Common myeloid progenitor, CD34-positive (primary cell): Measurements from ENCODE around the gene GABRR1.
"Not testable (repeated sequence)": the region's sequence is repeated elsewhere in the genome, so short reads cannot be mapped to it uniquely, and the experiment has no call there.

Source experiments
- CTCF ChIA-PET: fragments of 350-600 bp; sonication (Branson Sonifier 250); formaldehyde crosslinking; loops from one replicate; lab custom pipeline; 2021; ENCODE audit warnings: antibody characterized with exemption; lab: Charles Lee
- POLR2A ChIA-PET: fragments of 350-600 bp; sonication (Branson Sonifier 250); formaldehyde crosslinking; loops from one replicate; lab custom pipeline; 2021; ENCODE audit warnings: antibody characterized with exemption; lab: Charles Lee
- DNase-seq, 3 donors: peaks; one replicate each; pipeline versions ENCODE4 v3.0.0 to v3.0.0-alpha.2; 2013
- H3K27ac ChIP-seq, 2 experiments: 1 replicate in 1 of 2; 2 replicates in 1 of 2; pipeline ENCODE4 v1.7.0; 2013; ENCODE audit warnings: inconsistent platforms in 2 of 2, low read length in 2 of 2, mild to moderate bottlenecking in 2 of 2, low read depth in 1 of 2, moderate library complexity in 1 of 2; ENCODE audit not compliant: severe bottlenecking in 2 of 2, insufficient read depth in 1 of 2, poor library complexity in 1 of 2
- H3K27me3 ChIP-seq, 5 experiments: replicated peaks in 2 of 5; 1 replicate in 3 of 5; 2 replicates in 2 of 5; pipeline versions ENCODE4 v1.6.1 to v1.7.0; 2013; ENCODE audit warnings: low read length in 4 of 5, mild to moderate bottlenecking in 2 of 5, moderate library complexity in 2 of 5, inconsistent platforms in 1 of 5; ENCODE audit not compliant: insufficient read depth in 5 of 5, control insufficient read depth in 4 of 5
- H3K36me3 ChIP-seq, 4 experiments: 1 replicate in 2 of 4; 2 replicates in 2 of 4; pipeline versions ENCODE4 v1.6.1 to v1.7.0; 2013; ENCODE audit warnings: low read length in 3 of 4, control low read depth in 1 of 4, mild to moderate bottlenecking in 1 of 4; ENCODE audit not compliant: control insufficient read depth in 4 of 4, insufficient read depth in 4 of 4
- H3K4me1 ChIP-seq, 4 experiments: 1 replicate in 3 of 4; 2 replicates in 1 of 4; pipeline versions ENCODE4 v1.6.1 to v1.7.1; 2013; ENCODE audit warnings: low read length in 3 of 4, mild to moderate bottlenecking in 3 of 4, control low read depth in 1 of 4, inconsistent platforms in 1 of 4, moderate library complexity in 1 of 4; ENCODE audit not compliant: control insufficient read depth in 4 of 4, insufficient read depth in 4 of 4; ENCODE audit errors: control extremely low read depth in 1 of 4
- H3K4me3 ChIP-seq, 7 experiments: 1 replicate in 4 of 7; 2 replicates in 3 of 7; pipeline versions ENCODE4 v1.5.1 to v1.7.0; 2013; ENCODE audit warnings: mild to moderate bottlenecking in 7 of 7, low read length in 6 of 7, moderate library complexity in 6 of 7, inconsistent platforms in 2 of 7, low read depth in 2 of 7, control low read depth in 1 of 7; ENCODE audit not compliant: insufficient read depth in 4 of 7, control insufficient read depth in 1 of 7; ENCODE audit errors: extremely low read depth in 1 of 7
- H3K9me3 ChIP-seq, 5 experiments: 1 replicate in 4 of 5; 2 replicates in 1 of 5; pipeline versions ENCODE4 v1.6.1 to v1.7.1; 2013; ENCODE audit warnings: low read length in 4 of 5, mild to moderate bottlenecking in 2 of 5, inconsistent platforms in 1 of 5, low read depth in 1 of 5, moderate library complexity in 1 of 5; ENCODE audit not compliant: control insufficient read depth in 4 of 5, insufficient read depth in 2 of 5; ENCODE audit errors: control extremely low read depth in 1 of 5
- WGBS: methylation state at CpG from one replicate; pipeline ENCODE4 v1.1.5; 2013; ENCODE audit not compliant: insufficient coverage; 5-methylcytosine and 5-hydroxymethylcytosine counted together

The GABRR1 gene

DNA sequence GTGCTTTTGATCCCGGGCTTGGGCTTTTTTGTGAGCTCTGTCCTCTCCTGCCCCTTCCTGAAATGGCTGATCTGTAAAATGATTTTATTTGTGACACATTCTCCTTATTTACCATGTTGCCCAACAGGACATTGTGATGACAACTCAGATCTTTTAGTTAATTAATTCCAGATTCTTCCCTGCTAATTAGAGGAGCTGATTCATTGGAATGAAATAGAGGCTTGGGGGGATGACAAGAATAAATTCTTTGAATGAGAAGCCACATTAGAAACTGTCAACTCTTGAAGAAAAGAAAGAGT is 26.1 kb upstream of the GABRR1 start:
- POLR2A ChIA-PET = no interaction called here
- no CpG with 5 or more reads among the region's 1 CpG for WGBS
- CTCF ChIA-PET = interaction anchor here (0.6 to 7.5 kb wide), 11 partner anchors 10 to 260 kb away, joined by 3 to 50 read pairs (median 5); partner anchors contain the start of gene UBE2J1

DNA sequence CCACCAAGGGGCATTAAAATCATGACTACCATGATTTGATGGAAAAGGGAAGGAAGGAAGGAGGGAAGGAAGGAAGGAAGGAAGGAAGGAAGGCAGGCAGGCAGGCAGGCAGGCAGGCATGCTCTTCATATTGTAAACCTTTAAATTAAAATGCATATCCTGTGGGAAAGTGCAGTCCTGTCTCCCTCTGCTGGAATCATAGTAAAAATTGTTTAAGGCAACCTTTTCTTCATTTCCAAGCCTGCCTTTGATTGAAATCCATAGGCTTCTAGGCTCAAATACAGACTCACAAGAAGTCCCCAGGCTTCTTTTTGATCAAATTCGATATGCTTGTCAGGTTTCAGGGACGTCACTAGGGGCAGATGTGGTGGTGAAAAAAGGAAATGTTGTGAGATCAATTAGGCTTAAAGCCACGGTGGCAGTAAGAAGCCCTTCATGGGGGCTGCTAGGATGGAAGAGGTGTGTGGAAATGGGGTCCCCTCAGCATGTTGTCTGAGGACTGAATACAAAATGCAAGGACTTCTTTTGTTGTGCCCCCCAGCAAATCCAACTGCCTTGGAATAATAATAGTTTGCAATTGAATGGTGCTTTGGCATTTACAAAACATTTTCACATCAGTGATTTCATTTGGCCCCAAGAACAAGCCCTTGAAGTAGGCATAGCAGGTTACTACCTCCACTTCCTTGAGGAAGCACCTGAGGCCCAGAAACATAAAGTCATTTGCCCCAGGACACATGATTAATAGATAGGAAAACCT is 25.6 kb upstream of the GABRR1 start:
- H3K36me3 ChIP-seq = no peaks in the 10 kb centered on the region
- peaks cover 12 to 36% (median 24%) of the 10 kb centered on the region in 4 experiments for H3K4me1 ChIP-seq
- DNase-seq = peak; percentile 65 to 80 (median 77)
- no peak overlapping the region for H3K4me3 ChIP-seq
- WGBS = 11% methylated on average over 3 of the region's 3 CpGs
- no peaks in the 10 kb centered on the region for H3K27me3 ChIP-seq
- no peak overlapping the region for H3K27ac ChIP-seq
- CTCF ChIA-PET = interaction anchor here (0.6 to 7.5 kb wide), 13 partner anchors 10 to 260 kb away, joined by 3 to 50 read pairs (median 5); partner anchors contain the start of gene UBE2J1
- POLR2A ChIA-PET = no interaction called here
- peaks cover 0 to 2% (median 0%) of the 10 kb centered on the region in 5 experiments for H3K9me3 ChIP-seq

More for the DNA sequence above, 26.1 kb upstream of the GABRR1 start:
- Histone ChIP-seq H3K27me3 (no peaks in the 10 kb centered on the region), H3K4me1 (peaks cover 12 to 36% (median 24%) of the 10 kb centered on the region in 4 experiments), H3K4me3 (no peak overlapping the region), H3K27ac (no peak overlapping the region), H3K9me3 (no peaks in the 10 kb centered on the region), H3K36me3 (no peaks in the 10 kb centered on the region)
- no peak for DNase-seq

DNA sequence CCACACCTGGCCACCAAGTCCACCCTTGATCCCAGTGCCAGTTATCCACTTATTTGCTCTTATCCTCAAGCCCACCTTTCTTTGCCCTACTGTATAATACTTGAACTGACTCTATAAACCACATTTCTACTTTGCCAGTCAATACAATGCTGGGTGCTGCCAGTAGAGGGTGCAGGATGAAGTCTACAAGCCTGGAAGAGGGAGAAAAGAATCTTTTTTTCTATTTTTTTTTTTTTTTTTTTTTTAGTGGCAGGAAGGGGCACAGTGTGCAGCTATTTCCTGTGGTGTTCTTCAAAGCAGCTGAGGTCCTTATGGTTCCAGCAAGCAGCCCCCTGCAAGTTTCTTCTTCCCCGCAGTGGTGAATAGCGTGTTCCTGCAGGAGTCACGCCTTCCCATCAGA is 22.2 kb upstream of the GABRR1 start:
- POLR2A ChIA-PET = interaction anchor here (0.7 kb wide), 2 partner anchors 257 to 355 kb away, joined by 3 read pairs; no protein-coding TSS in a partner anchor
- 4% methylated on average over 3 of the region's 3 CpGs for WGBS

DNA sequence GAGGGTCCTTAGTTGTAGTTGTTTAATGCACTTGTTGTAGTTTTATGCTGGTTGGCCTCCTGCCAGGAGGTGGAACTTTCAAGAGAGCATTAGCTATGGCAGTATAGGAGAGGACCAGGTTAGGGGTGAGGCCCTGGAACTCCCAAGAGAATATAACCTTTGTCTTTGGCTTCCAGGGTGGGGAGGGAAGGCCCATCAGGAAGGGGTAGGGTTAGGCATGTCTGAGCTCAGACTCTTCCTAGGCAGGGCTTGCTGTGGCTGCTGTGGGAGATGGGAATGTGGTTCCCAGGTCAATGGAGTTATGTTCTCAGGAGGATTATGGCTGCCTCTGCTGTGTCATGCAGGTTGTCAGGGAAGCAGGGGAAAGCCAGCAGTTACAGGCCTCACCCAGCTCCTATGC is 20.0 kb upstream of the GABRR1 start:
- peaks cover 10 to 24% (median 16%) of the 10 kb centered on the region in 4 experiments for H3K4me1 ChIP-seq
- H3K27me3 ChIP-seq = no peaks in the 10 kb centered on the region
- H3K4me3 ChIP-seq = no peak overlapping the region
- H3K36me3 ChIP-seq = no peaks in the 10 kb centered on the region
- peaks cover 0 to 11% (median 2%) of the 10 kb centered on the region in 5 experiments for H3K9me3 ChIP-seq
- POLR2A ChIA-PET = no interaction called here
- no peak for DNase-seq
- CTCF ChIA-PET = interaction anchor here (7.5 kb wide), 1 partner anchor 254 kb away, joined by 50 read pairs; no protein-coding TSS in a partner anchor
- no peak overlapping the region for H3K27ac ChIP-seq

More for the DNA sequence above, 22.2 kb upstream of the GABRR1 start:
- H3K27ac ChIP-seq = no peak overlapping the region
- peak; percentile 79 to 94 (median 93) for DNase-seq
- H3K4me1 ChIP-seq = peaks cover 12 to 36% (median 24%) of the 10 kb centered on the region in 4 experiments
- H3K36me3 ChIP-seq = no peaks in the 10 kb centered on the region
- peak overlapping the region in 3 of 7 experiments; percentile 1 to 54 (median 5) for H3K4me3 ChIP-seq
- peaks cover 0 to 11% (median 2%) of the 10 kb centered on the region in 5 experiments for H3K9me3 ChIP-seq
- no peaks in the 10 kb centered on the region for H3K27me3 ChIP-seq
- CTCF ChIA-PET = interaction anchor here (0.5 to 7.5 kb wide), 10 partner anchors 29 to 256 kb away, joined by 3 to 50 read pairs (median 3); no protein-coding TSS in a partner anchor

DNA sequence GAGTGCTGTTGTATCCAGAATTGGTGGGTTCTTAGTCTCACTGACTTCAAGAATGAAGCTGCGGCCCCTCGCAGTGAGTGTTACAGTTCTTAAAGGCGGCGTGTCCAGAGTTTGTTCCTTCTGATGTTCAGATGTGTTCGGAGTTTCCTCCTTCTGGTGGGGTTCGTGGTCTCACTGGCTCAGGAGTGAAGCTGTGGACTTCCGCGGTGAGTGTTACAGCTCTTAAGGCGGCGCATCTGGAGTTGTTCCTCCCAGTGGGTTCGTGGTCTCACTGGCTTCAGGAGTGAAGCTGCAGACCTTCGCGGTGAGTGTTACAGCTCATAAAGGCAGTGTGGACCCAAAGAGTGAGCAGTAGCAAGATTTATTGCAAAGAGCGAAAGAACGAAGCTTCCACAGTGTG is 16.4 kb upstream of the GABRR1 start:
- peaks cover 0 to 11% (median 2%) of the 10 kb centered on the region in 5 experiments for H3K9me3 ChIP-seq
- H3K27ac ChIP-seq, H3K27me3 ChIP-seq, H3K4me3 ChIP-seq, POLR2A ChIA-PET, CTCF ChIA-PET, H3K36me3 ChIP-seq, H3K4me1 ChIP-seq: not testable (repeated sequence)
- WGBS = 55% methylated on average over 8 of the region's 15 CpGs
- DNase-seq = peak; percentile 11 to 85 (median 73)

DNA sequence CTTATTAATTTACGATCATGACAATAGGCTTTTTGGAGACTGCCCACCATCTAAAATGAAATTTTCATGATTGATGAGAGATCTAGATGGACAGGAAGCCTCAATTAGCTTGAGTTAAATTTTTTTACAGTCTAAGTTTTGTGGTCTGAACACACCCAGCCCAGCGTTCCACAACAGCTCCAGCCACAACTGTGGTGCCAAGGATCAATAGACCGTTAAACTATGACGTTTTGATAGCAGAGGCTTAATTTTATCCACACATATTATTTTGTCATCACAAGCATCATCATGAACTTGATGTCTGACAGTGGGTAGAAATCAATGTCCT is 5.5 kb upstream of the GABRR1 start:
- WGBS = 85% methylated on average over 3 of the region's 4 CpGs
- Histone ChIP-seq H3K27me3 (no peaks in the 10 kb centered on the region), H3K36me3 (no peaks in the 10 kb centered on the region), H3K4me1 (peaks cover 0 to 2% (median under 1%) of the 10 kb centered on the region in 4 experiments), H3K4me3 (no peak overlapping the region), H3K27ac (no peak overlapping the region), H3K9me3 (no peaks in the 10 kb centered on the region)
- CTCF ChIA-PET = interaction anchor here (0.7 kb wide), 1 partner anchor 1441 kb away, joined by 3 read pairs; no protein-coding TSS in a partner anchor
- no peak for DNase-seq
- POLR2A ChIA-PET = no interaction called here
